NCI-H2081 treated with DMSO at 0.1 percent for 48 hours (cell line): ENCODE data around the gene ABHD3.
"Not testable (repeated sequence)": the region's sequence is repeated elsewhere in the genome, so short reads cannot be mapped to it uniquely, and the experiment has no call there.

Source experiments
- DNase-seq: peaks from one replicate; lab custom pipeline; 2025; lab: John Stamatoyannopoulos, UW

Gene ABHD3

GRCh38 chr18:21650311-21650710 lies 54.3 kb downstream of the ABHD3 start:
- no peak for DNase-seq

- DNase-seq, result not testable (repeated sequence)
Measured at GRCh38 chr18:21640375-21640774, 64.2 kb downstream of the ABHD3 start.

DNA sequence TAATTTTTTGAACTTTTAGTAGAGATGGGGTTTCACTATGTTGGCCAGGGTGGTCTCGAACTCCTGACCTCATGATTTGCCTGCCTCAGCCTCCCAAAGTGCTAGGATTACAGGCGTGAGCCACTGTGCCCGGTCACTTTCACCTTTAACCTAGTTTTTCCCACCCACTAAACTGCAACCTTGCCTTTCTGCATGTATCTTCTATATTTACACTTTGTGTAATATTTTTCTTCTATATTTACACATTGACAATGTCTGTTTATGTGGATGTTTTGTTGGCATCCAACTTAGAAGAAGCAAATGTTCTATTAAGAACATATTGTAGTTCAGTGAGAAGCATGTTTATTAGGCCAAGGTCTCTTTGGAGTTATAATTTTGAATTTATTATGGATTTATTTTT lies 65.8 kb downstream of the ABHD3 start:
- no peak for DNase-seq

GRCh38 chr18:21636769-21637168 lies 67.8 kb downstream of the ABHD3 start:
- DNase-seq, result no peak

DNA sequence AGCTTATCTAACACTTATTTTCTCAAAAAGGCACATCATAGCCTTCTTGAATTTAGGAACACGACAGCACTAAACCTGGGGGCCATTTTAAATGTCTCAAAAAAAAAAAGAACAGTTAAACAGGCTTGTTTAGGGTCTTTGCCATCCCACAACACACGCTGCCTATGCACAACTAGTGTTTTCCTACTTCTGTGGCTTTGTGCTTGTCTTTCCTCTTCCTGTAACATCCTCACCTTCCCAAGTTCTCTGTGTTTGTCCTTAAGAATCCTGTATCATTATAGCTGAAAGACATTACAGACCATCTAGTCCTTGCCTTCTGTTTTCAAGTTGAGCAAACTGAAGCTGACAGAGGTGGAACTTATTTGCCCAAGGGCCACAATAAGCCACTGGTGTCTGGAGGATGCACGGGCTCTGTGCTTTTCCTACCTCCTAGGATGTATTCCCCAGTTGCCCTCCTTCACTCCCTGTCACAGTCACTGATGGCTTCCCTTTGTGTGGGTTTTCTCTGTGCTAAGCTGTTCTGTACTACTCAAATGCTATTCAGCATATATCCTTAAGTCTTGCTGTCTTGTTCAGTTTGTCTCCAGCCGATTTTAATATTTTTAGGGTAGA lies 69.9 kb downstream of the ABHD3 start:
- DNase-seq, result no peak

DNA sequence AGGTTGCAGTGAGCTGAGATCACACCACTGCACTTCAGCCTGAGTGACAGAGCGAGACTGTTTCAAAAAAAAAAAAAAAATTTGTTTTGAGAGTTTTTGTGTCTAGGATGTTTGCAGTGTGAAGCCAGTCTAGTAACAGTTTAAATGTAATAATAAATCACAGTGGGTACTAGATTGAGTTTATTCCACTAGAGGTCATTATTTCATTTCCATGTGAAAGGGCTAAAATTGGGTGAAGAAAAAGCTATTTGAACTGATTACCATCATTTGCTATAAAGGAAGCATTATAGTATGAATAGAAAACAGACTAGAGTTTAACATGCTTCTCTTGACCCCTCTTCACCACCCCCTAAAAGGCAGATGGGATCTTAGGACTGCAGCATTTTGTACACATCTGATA lies 72.2 kb downstream of the ABHD3 start:
- no peak for DNase-seq

DNA sequence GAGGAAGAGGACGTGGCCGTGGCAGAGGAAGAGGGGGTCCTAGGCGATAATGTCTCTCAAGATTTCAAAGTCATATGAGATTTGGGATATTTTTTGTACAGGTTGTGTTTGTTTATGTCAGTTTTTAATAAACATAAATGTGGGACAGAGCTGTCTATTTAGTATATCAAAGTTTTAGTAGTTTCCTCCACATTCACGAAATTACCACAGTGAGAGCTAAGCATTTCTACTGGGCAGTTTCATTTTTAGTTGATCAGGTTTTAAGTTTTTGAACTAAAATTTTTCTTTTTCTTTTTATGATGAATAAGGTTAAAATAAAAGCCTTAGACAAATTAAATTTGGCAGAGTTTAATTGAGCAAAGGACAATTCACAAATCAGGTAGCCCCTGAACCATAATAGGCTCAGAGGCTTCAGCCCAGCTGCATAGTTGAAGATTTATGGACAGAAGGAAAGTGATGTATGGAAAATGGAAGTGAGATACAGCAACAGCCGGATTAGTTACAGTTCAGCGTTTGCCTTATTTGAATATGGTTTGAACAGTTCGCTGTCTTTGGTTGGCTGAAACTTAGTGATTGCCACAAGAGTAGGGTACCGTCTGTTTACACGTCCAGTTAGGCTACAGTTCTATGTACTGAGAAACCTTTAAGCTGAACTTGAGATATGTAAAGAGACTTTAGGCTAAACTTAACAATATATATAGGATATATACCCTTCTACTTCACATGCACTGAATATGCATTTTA lies 75.3 kb downstream of the ABHD3 start:
- no peak for DNase-seq

GRCh38 chr18:21621640-21622039 lies 82.9 kb downstream of the ABHD3 start:
- not testable (repeated sequence) for DNase-seq

GRCh38 chr18:21612125-21613039 lies 92.2 kb downstream of the ABHD3 start, which contains the start of gene SNRPD1:
SNRPD1 (plus strand) TSS chr18:21612314; CDS start chr18:21612430, 116 bp downstream.
- DNase-seq, result peak; percentile 45

DNA sequence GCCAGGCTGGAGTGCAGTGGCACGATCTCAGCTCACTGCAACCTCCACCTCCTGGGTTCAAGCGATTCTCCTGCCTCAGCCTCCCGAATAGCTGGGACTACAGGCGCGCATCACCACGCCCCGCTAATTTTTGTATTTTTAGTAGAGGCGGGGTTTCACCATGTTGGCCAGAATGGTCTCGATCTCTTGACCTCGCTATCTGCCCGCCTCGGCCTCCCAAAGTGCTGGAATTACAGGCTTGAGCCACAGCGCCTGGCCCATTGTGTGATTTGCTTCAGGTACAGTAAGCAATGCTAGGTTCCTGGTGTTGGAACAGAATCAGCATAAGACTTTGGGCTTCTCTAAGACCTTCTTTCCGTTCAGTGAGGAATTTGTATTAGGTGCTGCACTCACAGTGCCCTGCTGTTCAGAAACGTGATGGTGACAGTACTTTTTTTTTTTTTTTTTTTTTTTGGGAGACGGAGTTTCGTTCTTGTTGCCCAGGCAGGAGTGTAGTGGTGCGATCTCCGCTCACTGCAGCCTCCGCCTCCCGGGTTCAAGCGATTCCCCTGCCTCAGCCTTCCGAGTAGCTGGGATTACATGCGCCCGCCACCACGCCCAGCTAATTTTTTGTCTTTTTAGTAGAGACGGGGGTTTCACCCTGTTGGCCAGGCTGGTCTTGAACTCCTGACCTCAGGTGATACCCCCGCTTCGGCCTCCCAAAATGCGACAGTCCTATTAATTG lies 93.0 kb downstream of the ABHD3 start:
- not testable (repeated sequence) for DNase-seq

GRCh38 chr18:21605213-21605612 lies 99.4 kb downstream of the ABHD3 start:
- DNase-seq, result no peak

DNA sequence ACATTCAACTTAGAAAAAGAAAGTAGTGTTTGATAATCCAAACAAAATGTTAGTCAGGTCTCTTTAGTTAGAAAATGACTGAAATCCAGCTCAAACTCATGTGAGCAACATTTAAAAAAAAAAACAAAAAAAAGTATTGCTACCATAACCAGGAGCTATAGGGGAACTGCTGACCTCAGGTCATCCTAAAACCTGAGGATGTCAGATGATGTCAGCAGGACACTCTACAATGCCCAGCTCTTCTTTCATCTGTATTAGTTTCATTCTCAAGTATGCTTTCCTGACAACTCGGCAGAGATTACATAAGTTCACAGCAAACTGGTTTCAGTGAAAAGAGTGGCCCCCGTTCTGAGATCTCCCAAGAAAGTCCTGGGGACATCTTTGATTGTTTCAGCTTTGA lies 99.9 kb downstream of the ABHD3 start:
- no peak for DNase-seq

DNA sequence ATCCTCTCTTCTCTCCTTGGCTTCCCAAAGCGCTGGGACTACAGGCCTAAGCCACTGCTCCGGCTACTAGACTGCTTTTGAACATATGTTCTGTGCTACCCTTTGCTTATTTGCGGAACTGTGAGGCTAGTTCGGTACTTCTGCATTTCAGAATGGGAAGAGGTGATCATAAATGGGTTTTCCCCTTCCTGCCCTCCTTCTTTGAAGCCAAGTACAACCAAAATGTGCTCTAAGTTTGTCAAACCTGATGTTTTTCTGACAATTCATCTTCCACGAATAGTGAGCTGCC lies 102.3 kb downstream of the ABHD3 start:
- no peak for DNase-seq
